GM06990 (cell line): ENCODE results near the gene B3GNT5.

ENCODE experiments used
- DNase-seq: peaks from one replicate; pipeline ENCODE4 v3.0.0-alpha.2; 2011; ENCODE audit not compliant: insufficient read length; ENCODE audit errors: extremely low read depth
- H3K27me3 ChIP-seq: replicated peaks from 2 replicates; pipeline ENCODE4 v1.6.0; 2011; ENCODE audit warnings: low read length; ENCODE audit not compliant: control insufficient read depth, insufficient read depth
- H3K36me3 ChIP-seq: 2 replicates; pipeline ENCODE4 v1.5.1; 2011; ENCODE audit warnings: low read length; ENCODE audit not compliant: control insufficient read depth, insufficient read depth
- H3K4me3 ChIP-seq: replicated peaks from 2 replicates; pipeline ENCODE4 v1.5.1; 2011; ENCODE audit warnings: low read depth, mild to moderate bottlenecking, control low read depth, low read length
- CTCF ChIP-seq: IDR thresholded peaks from 2 replicates; pipeline ENCODE4 v1.5.1; 2011; ENCODE audit warnings: low read length, control low read depth, mild to moderate bottlenecking, inconsistent platforms; ENCODE audit not compliant: insufficient read depth, poor library complexity, severe bottlenecking

Gene B3GNT5

GRCh38 chr3:183215591-183216202 is 37.4 kb upstream of the B3GNT5 start:
- no peaks in the 10 kb centered on the region for H3K36me3 ChIP-seq
- TF ChIP-seq CTCF, result no peak
- H3K27me3 ChIP-seq, result no peaks in the 10 kb centered on the region
- no peak for DNase-seq
- H3K4me3 ChIP-seq, result no peak overlapping the region

GRCh38 chr3:183217548-183218332 is 35.3 kb upstream of the B3GNT5 start:
- no peak for DNase-seq
- Histone ChIP-seq H3K27me3 (no peaks in the 10 kb centered on the region), H3K36me3 (no peaks in the 10 kb centered on the region), H3K4me3 (no peak overlapping the region)
- TF ChIP-seq CTCF, result no peak

DNA sequence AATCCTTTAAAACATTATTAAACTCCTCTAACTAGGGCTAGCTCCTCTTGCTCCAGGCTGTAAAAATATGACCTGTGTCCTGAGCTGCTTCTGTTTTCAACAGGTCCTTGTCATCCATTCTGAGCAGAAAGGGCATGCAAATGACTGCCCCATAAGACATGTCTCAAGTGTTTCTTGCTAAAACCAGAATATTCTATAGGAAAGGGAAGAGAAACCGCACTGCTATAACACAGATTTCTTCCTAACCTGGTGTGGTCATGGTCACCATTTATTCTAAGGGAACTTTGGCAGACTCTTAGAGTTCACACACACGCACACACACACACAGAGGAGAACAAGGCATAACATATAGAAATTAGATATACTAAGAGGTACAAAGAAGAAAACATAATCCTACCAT is 34.2 kb upstream of the B3GNT5 start:
- Histone ChIP-seq H3K4me3 (no peak overlapping the region), H3K27me3 (no peaks in the 10 kb centered on the region), H3K36me3 (no peaks in the 10 kb centered on the region)
- no peak for TF ChIP-seq CTCF
- DNase-seq, result no peak

GRCh38 chr3:183220828-183221227 is 32.2 kb upstream of the B3GNT5 start:
- Histone ChIP-seq H3K4me3 (no peak overlapping the region), H3K36me3 (no peaks in the 10 kb centered on the region), H3K27me3 (no peaks in the 10 kb centered on the region)
- no peak for DNase-seq
- TF ChIP-seq CTCF, result no peak

GRCh38 chr3:183222631-183223235 is 30.3 kb upstream of the B3GNT5 start:
- no peak for TF ChIP-seq CTCF
- Histone ChIP-seq H3K36me3 (no peaks in the 10 kb centered on the region), H3K27me3 (no peaks in the 10 kb centered on the region), H3K4me3 (no peak overlapping the region)
- DNase-seq, result no peak
